GM10266 (cell line): Measurements from ENCODE around the gene C1QTNF7.

ENCODE experiments used
- DNase-seq: peaks from one replicate; pipeline ENCODE4 v3.0.0; 2012; ENCODE audit errors: extremely low spot score
- CTCF ChIP-seq: IDR thresholded peaks from 2 replicates; pipeline ENCODE4 v1.5.1; 2012; ENCODE audit warnings: mild to moderate bottlenecking, low read depth; ENCODE audit not compliant: control insufficient read depth, insufficient read depth; ENCODE audit errors: missing control alignments

Gene C1QTNF7

DNA sequence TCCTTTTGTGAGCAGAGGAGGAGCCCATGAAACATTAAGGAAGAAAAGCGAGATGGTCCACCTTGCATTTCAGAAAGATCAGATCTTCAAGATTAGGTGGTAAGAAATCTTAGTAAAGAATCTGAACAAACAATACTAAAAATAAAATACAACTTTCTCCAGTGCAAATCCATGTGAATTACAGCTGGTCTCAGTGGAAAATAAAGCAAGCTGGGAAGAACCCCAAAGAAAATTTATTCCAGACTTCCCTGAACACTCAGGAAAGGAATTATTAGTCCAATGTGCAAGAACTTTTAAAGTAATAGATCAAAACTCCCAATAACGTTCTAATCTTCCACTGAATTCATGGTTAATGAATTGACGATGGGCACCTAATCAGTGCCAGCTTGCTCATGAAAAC is 37.3 kb upstream of the C1QTNF7 start:
- DNase-seq: no peak
- no peak for TF ChIP-seq CTCF

DNA sequence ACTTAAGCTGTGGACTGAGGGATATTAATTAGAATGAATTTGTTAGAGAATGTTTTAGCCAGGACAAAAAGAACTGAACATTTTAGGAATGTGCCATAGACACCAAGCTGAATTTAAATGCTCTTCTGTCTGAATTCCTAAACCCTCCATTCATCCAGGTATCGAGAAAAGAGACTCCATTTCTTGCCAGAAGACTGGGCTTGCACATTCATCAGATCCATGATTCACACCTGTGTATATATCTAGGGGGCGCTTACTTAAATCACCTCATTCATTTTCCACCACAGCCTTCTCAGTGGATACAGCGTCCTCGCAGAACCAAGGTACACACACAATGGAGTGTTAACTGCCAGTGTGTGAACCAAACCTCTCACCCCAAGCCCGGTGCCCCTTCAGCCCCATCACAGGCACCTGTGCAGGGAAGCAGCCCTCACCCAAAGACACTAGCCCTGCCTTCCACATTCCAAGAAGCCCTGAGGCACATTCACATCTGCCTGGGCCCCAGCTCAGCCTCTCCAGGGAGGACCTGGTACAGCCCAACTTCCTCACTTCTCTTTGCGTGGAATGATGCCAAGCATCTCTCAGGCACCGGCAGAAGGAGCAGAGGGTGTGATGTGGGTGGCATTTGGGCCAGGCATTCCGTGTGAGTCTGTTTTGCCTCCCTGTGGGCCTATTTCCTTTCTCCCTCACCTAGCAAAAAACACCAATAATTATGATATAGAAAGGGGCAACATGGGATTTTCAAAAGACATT is 35.6 kb upstream of the C1QTNF7 start:
- DNase-seq: no peak
- no peak for TF ChIP-seq CTCF

DNA sequence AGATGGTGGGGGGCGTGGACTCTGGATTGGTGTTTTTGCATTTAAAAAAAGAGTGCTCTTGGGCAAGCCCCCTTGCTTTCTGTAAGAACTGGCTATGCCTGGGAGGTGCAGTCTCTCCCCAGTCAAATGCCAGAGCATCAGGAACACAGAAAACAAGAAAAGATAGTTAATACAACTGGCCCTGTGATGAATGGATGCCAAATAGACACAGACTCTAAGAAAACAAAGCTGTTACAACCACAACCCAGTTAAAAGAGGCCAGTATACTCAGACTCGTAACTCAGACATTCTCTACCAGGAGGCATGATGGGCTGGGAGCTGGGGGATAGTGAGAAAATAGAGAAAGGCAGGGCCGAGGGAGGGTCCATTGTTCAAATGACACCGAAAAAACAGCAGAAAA is 32.5 kb upstream of the C1QTNF7 start:
- DNase-seq: no peak
- no peak for TF ChIP-seq CTCF

DNA sequence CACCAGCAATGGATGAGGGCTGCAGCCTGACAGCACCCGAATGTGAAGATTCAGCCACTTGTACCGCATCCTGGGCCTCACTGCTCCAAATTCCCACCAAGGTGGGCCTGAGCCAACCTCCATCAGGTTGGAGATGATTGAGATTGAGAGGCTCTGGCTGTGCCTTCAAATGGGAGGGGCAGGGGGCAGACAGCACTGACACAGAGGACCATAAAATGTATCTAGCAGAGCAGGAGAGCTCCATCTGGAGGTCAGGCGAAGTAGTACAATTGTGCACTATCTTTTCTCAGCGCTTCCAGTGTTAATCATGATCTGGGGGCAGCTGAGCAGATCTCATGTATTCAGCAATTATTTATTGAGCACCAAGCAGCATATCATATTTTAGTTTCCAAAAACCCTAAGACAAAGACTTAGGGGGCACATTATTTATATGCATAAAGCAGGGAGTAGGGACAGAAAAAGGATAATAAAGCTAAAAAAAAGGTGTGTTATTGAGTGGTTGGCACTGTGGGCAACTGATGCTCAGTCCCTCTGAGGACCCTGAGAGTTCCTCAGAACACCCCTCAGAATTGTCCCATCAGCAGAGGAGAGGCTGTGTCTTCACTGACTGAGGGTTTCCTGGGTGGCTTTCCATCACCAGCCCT is 31.6 kb upstream of the C1QTNF7 start:
- peak; percentile 81 for TF ChIP-seq CTCF
- peak; percentile 53 for DNase-seq

DNA sequence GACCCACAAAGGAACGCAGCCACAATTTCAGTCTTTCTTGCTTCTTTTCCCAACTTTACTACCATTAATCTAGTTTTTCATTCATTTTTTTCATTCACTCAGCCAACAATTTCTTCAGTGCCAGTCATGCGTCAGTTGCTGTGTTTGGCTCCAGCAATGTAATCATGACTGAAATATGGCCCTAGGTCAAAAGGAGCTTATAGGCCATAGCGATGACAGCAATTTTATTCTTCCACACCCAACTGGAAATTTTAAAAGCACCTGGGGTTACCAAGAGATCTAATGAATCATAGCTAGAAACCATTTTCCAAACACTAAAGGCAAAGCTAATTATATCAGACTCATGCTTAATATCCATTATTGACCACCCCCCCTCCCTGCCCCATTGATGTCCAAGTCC is 29.8 kb upstream of the C1QTNF7 start:
- no peak for DNase-seq
- TF ChIP-seq CTCF: no peak

DNA sequence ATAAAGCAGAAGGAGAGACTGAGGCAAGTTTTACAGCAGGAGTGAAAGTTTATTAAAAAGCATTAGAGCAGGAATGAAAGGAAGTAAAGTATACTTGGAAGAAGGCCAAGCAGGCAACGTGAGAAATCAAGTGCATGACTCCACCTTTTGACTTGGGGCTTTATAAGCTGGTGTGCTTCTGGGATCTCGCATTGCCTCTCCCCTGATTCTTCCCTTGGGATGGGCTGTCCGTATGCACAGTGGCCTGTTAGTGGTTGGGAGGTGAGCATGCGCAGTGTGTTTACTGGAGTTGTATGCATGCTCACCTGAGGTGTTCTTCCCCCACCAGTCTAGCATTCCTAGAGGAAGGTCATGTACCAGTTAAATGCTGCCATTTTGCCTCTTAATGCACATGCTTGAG is 29.1 kb upstream of the C1QTNF7 start:
- no peak for DNase-seq
- no peak for TF ChIP-seq CTCF

GRCh38 chr4:15400226-15400625 is 27.6 kb upstream of the C1QTNF7 start:
- TF ChIP-seq CTCF: no peak
- no peak for DNase-seq
